GM10248 (cell line): ENCODE measurements around the gene ZDHHC24.

Experiments used
- CTCF ChIA-PET: fragments of 300-600 bp; sonication (Branson Sonifier 250); formaldehyde crosslinking; extraction: SDS; loops from one replicate; lab custom pipeline; 2021; ENCODE audit warnings: antibody characterized with exemption; lab: Yijun Ruan, JAX
- POLR2A ChIA-PET: fragments of 350-650 bp; sonication (Branson Sonifier 250); formaldehyde crosslinking; extraction: SDS; loops from one replicate; lab custom pipeline; 2020; ENCODE audit warnings: antibody characterized with exemption; lab: Yijun Ruan, JAX
- DNase-seq: peaks from one replicate; pipeline ENCODE4 v3.0.0; 2012; ENCODE audit errors: extremely low spot score
- TF ChIP-seq, protein P1 (sequence below): IDR thresholded peaks from 2 replicates; pipeline ENCODE4 v1.5.1; 2012; ENCODE audit warnings: mild to moderate bottlenecking, low read depth; ENCODE audit errors: extremely low read depth, missing control alignments, control extremely low read depth

Gene ZDHHC24

GRCh38 chr11:66531841-66532240 lies 14.0 kb downstream of the ZDHHC24 start:
- POLR2A ChIA-PET, result no interaction called here
- DNase-seq, result no peak
- CTCF ChIA-PET, result interaction anchor here (1.2 to 2.0 kb wide), 2 partner anchors 11 to 168 kb away, joined by 3 to 6 read pairs; no protein-coding TSS in a partner anchor
- TF ChIP-seq, protein P1, sequence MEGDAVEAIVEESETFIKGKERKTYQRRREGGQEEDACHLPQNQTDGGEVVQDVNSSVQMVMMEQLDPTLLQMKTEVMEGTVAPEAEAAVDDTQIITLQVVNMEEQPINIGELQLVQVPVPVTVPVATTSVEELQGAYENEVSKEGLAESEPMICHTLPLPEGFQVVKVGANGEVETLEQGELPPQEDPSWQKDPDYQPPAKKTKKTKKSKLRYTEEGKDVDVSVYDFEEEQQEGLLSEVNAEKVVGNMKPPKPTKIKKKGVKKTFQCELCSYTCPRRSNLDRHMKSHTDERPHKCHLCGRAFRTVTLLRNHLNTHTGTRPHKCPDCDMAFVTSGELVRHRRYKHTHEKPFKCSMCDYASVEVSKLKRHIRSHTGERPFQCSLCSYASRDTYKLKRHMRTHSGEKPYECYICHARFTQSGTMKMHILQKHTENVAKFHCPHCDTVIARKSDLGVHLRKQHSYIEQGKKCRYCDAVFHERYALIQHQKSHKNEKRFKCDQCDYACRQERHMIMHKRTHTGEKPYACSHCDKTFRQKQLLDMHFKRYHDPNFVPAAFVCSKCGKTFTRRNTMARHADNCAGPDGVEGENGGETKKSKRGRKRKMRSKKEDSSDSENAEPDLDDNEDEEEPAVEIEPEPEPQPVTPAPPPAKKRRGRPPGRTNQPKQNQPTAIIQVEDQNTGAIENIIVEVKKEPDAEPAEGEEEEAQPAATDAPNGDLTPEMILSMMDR, result no peak

DNA sequence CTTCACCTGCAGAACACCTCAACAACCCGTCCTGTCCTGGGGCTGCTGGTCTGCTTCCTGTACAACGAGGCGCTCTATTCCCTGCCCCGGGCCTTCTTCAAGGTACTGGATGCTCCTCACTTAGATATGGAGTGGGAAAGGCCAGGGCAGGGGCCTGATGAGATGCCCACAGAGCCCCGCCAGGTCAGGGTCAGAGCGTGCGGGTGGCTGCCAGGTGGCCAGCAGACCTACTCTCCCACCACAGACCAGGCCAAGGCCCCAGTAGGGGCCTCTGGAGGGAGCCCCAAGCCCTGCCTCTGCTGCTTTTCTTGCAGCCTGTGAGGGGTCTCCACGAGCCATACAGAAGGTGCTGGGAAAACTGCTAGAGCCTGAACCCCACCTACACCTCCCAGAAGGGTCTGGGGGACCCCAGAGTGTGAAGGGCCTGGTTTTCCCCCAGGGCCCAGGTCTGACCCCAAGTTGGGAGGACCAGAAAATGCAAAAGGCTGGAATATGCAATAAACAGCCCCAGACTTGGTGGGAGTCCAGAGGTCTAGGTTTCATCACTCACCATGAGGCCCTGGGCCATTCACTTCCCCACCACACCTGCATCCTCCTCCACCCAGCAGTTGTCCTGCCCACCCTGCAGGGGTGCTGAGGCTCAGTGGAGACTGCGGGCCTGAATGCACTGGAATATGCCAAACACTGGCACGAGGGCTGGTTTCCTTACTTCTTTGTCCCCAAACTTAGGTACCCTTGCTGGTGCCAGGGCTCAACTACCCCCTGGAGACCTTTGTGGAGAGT lies 14.7 kb downstream of the ZDHHC24 start:
- POLR2A ChIA-PET, result no interaction called here
- DNase-seq, result no peak
- CTCF ChIA-PET, result interaction anchor here (0.7 to 1.2 kb wide), 2 partner anchors 13 to 168 kb away, joined by 3 read pairs; no protein-coding TSS in a partner anchor
- TF ChIP-seq, protein P1, result no peak

- TF ChIP-seq, protein P1, result no peak
These were observed 16.2 kb downstream of the ZDHHC24 start for GRCh38 chr11:66529655-66530054.

DNA sequence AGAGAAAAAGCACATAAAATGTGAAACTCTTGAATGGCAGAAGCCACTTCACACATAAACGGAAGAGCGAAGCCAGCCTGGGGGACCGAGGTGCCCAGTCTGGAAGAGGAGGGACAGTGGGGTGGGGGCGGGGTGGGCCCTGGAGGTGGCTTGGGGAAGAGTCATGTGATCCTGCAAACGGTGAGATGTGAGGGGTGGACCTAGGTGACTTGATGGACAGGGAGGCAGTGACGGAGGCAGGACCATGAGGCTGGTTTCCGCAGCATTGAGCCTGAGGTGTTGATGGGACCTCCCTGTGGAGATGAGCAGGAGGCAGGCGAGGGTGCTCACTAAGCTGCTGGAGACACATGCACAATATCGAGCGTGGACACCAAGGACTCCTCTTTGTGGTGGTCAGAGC lies 16.8 kb downstream of the ZDHHC24 start:
- TF ChIP-seq, protein P1, result no peak
- POLR2A ChIA-PET, result no interaction called here
- no peak for DNase-seq
- CTCF ChIA-PET, result interaction anchor here (1.1 kb wide), 1 partner anchor 13 kb away, joined by 3 read pairs; no protein-coding TSS in a partner anchor

More at GRCh38 chr11:66529655-66530054, 16.2 kb downstream of the ZDHHC24 start:
- no peak for DNase-seq
- ChIA-PET POLR2A (no interaction called here), CTCF (interaction anchor here (0.9 to 1.1 kb wide), 2 partner anchors 13 to 38 kb away, joined by 3 read pairs; no protein-coding TSS in a partner anchor)

DNA sequence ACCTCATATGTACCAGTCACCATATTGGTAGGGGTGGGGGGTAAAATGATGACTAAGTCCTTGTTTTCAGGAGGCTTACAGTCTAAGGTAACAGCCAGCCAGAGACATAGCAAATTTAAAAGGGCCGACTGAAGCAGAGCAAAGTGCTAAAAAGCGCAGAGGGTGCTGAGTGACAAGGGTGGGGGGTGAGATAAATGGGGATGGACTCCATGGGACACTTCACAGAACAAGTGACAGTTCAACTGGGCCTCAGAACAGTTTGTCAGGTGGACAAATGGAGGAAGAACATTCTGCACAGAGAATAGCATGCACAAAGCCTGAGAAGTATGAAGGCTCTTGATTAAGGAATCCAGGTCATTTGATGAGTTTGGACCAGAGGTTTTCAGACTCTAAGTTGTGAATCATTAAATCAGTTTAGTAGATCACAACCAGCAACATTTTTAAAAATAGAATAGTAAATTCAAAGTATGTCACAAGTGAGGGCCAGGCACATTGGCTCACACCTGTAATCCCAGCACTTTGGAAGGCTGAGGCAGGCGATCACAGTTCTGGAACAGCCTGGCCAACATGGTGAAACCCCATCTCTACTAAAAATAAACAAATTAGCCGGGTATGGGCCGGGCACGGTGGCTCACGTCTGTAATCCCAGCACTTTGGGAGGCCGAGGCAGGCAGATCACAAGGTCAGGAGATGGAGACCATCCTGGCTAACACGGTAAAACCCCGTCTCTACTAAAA lies 21.4 kb downstream of the ZDHHC24 start:
- TF ChIP-seq, protein P1, result no peak
- POLR2A ChIA-PET, result no interaction called here
- no peak for DNase-seq
- CTCF ChIA-PET, result no interaction called here

GRCh38 chr11:66523611-66524010 lies 22.2 kb downstream of the ZDHHC24 start:
- CTCF ChIA-PET, result no interaction called here
- TF ChIP-seq, protein P1, result no peak
- no peak for DNase-seq
- POLR2A ChIA-PET, result no interaction called here
